ENCODE results near the gene TCF7L2.

The TCF7L2 gene

DNA sequence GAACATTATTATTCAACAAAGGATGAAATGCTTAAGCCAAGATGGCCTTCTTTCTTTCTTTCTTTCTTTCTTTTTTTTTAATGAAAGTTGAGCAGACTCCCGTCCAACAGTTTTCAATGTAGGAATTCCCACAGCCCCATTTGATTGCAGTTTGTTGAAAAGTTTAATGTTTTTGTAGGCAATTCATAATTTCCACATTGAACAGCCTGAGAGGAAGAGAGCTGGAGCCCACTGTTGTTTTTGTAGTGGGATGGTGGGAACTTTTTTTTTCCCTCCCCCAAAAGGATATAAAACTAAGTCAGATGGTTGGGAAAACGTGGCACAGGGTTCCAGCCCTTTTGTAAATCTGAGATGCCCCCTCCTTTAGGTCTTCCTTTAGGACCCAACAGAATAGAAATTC is 86.6 kb downstream of the TCF7L2 start:
- TF ChIP-seq, protein P1, sequence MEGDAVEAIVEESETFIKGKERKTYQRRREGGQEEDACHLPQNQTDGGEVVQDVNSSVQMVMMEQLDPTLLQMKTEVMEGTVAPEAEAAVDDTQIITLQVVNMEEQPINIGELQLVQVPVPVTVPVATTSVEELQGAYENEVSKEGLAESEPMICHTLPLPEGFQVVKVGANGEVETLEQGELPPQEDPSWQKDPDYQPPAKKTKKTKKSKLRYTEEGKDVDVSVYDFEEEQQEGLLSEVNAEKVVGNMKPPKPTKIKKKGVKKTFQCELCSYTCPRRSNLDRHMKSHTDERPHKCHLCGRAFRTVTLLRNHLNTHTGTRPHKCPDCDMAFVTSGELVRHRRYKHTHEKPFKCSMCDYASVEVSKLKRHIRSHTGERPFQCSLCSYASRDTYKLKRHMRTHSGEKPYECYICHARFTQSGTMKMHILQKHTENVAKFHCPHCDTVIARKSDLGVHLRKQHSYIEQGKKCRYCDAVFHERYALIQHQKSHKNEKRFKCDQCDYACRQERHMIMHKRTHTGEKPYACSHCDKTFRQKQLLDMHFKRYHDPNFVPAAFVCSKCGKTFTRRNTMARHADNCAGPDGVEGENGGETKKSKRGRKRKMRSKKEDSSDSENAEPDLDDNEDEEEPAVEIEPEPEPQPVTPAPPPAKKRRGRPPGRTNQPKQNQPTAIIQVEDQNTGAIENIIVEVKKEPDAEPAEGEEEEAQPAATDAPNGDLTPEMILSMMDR (IDR thresholded peaks at IDR 0.05; ENCODE audit: insufficient read depth, low read length) = no peak
- TF ChIP-seq POLR2AphosphoS5 (IDR thresholded peaks at IDR 0.05; ENCODE audit: low read depth) (no peak), SPI1 (IDR thresholded peaks at IDR 0.05; ENCODE audit: borderline replicate concordance, low read depth) (no peak), GABPA (IDR thresholded peaks at IDR 0.05; ENCODE audit: low read depth) (no peak)
- TF ChIP-seq, protein P2, sequence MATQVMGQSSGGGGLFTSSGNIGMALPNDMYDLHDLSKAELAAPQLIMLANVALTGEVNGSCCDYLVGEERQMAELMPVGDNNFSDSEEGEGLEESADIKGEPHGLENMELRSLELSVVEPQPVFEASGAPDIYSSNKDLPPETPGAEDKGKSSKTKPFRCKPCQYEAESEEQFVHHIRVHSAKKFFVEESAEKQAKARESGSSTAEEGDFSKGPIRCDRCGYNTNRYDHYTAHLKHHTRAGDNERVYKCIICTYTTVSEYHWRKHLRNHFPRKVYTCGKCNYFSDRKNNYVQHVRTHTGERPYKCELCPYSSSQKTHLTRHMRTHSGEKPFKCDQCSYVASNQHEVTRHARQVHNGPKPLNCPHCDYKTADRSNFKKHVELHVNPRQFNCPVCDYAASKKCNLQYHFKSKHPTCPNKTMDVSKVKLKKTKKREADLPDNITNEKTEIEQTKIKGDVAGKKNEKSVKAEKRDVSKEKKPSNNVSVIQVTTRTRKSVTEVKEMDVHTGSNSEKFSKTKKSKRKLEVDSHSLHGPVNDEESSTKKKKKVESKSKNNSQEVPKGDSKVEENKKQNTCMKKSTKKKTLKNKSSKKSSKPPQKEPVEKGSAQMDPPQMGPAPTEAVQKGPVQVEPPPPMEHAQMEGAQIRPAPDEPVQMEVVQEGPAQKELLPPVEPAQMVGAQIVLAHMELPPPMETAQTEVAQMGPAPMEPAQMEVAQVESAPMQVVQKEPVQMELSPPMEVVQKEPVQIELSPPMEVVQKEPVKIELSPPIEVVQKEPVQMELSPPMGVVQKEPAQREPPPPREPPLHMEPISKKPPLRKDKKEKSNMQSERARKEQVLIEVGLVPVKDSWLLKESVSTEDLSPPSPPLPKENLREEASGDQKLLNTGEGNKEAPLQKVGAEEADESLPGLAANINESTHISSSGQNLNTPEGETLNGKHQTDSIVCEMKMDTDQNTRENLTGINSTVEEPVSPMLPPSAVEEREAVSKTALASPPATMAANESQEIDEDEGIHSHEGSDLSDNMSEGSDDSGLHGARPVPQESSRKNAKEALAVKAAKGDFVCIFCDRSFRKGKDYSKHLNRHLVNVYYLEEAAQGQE (IDR thresholded peaks at IDR 0.05; ENCODE audit: insufficient replicate concordance, low read depth) = no peak
- H3K27me3 ChIP-seq (ENCODE audit: insufficient read depth, poor library complexity, severe bottlenecking) = no peaks in the 10 kb centered on the region
- DNase-seq (ENCODE audit: low read depth in 1 of 2, low spot score in 1 of 2) = no peak

DNA sequence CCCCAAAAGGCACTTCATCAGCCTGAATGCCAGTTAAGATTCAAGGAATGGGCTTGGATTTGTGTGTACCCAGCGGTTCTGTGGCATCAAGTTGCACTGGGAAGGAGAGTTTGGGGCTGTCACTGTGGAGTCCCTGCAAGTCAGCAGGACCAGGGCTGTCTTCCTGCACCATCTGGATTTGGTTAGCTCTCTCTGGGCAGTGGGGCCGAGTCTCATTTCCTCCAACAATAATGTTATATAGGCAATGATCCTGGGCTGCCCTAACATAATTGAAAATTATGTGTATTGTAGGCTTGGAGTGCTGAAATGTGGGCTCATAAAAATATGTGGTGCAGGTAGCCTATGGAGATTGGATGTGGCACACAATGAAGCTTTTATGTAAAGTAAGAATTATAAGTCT is 87.2 kb downstream of the TCF7L2 start:
- no peak for TF ChIP-seq SPI1 (IDR thresholded peaks at IDR 0.05; ENCODE audit: borderline replicate concordance, low read depth)
- TF ChIP-seq GABPA (IDR thresholded peaks at IDR 0.05; ENCODE audit: low read depth) = no peak
- TF ChIP-seq, protein P1 (IDR thresholded peaks at IDR 0.05; ENCODE audit: insufficient read depth, low read length) = no peak
- TF ChIP-seq, protein P2 (IDR thresholded peaks at IDR 0.05; ENCODE audit: insufficient replicate concordance, low read depth) = no peak
- TF ChIP-seq POLR2AphosphoS5 (IDR thresholded peaks at IDR 0.05; ENCODE audit: low read depth) = no peak
- Histone ChIP-seq H3K4me3 (replicated peaks; ENCODE audit: insufficient read depth, low read length) (no peak overlapping the region), H3K27ac (replicated peaks) (no peak overlapping the region), H3K27me3 (ENCODE audit: insufficient read depth, poor library complexity, severe bottlenecking) (no peaks in the 10 kb centered on the region)
- no peak for DNase-seq (ENCODE audit: low read depth in 1 of 2, low spot score in 1 of 2)

More for the DNA sequence above, 86.6 kb downstream of the TCF7L2 start:
- H3K4me3 ChIP-seq (replicated peaks; ENCODE audit: insufficient read depth, low read length) = no peak overlapping the region
- no peak overlapping the region for H3K27ac ChIP-seq (replicated peaks)

DNA sequence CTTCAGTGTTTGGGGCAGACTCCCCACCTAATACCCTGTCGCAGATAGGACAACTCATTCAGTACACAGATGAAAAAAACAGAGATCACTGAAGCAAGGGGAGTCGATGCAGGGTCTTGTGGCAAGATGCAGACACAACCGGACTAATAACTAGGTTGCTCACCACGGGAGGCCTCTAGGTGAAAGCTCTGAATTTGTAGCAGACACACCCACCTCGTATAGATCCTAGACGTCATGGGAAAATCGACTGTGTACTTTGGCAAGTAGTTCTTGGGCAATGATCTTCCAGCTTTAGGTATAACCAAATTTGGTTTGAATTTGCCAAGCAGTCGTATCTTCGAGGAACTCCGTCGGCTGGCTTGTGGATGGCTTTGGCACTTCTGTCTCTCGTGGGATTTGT is 88.1 kb downstream of the TCF7L2 start:
- no peaks in the 10 kb centered on the region for H3K27me3 ChIP-seq (ENCODE audit: insufficient read depth, poor library complexity, severe bottlenecking)
- no peak overlapping the region for H3K27ac ChIP-seq (replicated peaks)
- DNase-seq (ENCODE audit: low read depth in 1 of 2, low spot score in 1 of 2) = no peak
- H3K4me3 ChIP-seq (replicated peaks; ENCODE audit: insufficient read depth, low read length) = no peak overlapping the region
- TF ChIP-seq, protein P2 (IDR thresholded peaks at IDR 0.05; ENCODE audit: insufficient replicate concordance, low read depth) = no peak
- TF ChIP-seq POLR2AphosphoS5 (IDR thresholded peaks at IDR 0.05; ENCODE audit: low read depth) (no peak), GABPA (IDR thresholded peaks at IDR 0.05; ENCODE audit: low read depth) (no peak), SPI1 (IDR thresholded peaks at IDR 0.05; ENCODE audit: borderline replicate concordance, low read depth) (no peak)
- TF ChIP-seq, protein P1 (IDR thresholded peaks at IDR 0.05; ENCODE audit: insufficient read depth, low read length) = no peak
